SK-N-SH (cell line): Measurements from ENCODE around the gene KCTD7. TPM values are rescaled to one million over a fixed set of nuclear protein-coding genes. Genes with fewer than 3 reads are reported as not detected.

Experiments used
- CTCF ChIA-PET: fragments of 300-600, 350-600 bp; formaldehyde crosslinking; extraction: SDS; loops from one replicate; lab custom pipeline; 2021; lab: Yijun Ruan, JAX
- POLR2A ChIA-PET: fragments of 350-600 bp; sonication (Branson Sonifier 250); formaldehyde crosslinking; extraction: SDS; loops from one replicate; lab custom pipeline; 2020; ENCODE audit warnings: antibody characterized with exemption, inconsistent platforms; lab: Yijun Ruan, JAX
- DNase-seq: peaks from one replicate; pipeline ENCODE4 v3.0.0; 2012
- H2AFZ ChIP-seq: fragments of 200-600 bp; sonication (generic); 2 replicates; pipeline ENCODE4 v1.8.1; 2016; ENCODE audit warnings: antibody characterized with exemption, mild to moderate bottlenecking, low read depth
- H3F3A ChIP-seq: fragments of 200-600 bp; sonication (generic); replicated peaks from 2 replicates; pipeline ENCODE3; 2016; ENCODE audit warnings: antibody characterized with exemption, mild to moderate bottlenecking; ENCODE audit not compliant: insufficient read depth
- H3K27ac ChIP-seq, 2 experiments: fragments of 200-500 bp in 1 of 2; fragments of 200-600 bp in 1 of 2; sonication (Bioruptor generic) in 1 of 2; sonication (generic), shearing (Covaris generic) in 1 of 2; 2 replicates each; pipeline versions ENCODE4 v1.5.1 to v1.6.1; 2014 to 2016; ENCODE audit warnings: low read depth in 2 of 2, inconsistent platforms in 1 of 2, low read length in 1 of 2, mild to moderate bottlenecking in 1 of 2, mixed read lengths in 1 of 2
- H3K27me3 ChIP-seq: fragments of 200-600 bp; sonication (generic), shearing (Covaris generic); 2 replicates; pipeline ENCODE4 v1.6.1; 2016; ENCODE audit warnings: mixed run types; ENCODE audit not compliant: insufficient read depth
- H3K36me3 ChIP-seq, 2 experiments: fragments of 200-500 bp in 1 of 2; fragments of 200-600 bp in 1 of 2; sonication (Bioruptor generic) in 1 of 2; sonication (generic) in 1 of 2; replicated peaks in 1 of 2; 2 replicates each; pipeline versions ENCODE3 to v1.5.1; 2014 to 2016; ENCODE audit warnings: low read length in 1 of 2, mild to moderate bottlenecking in 1 of 2; ENCODE audit not compliant: insufficient read depth in 2 of 2, control insufficient read depth in 1 of 2
- H3K4me1 ChIP-seq, 2 experiments: fragments of 200-500 bp in 1 of 2; fragments of 200-600 bp in 1 of 2; sonication (Bioruptor generic) in 1 of 2; sonication (generic), shearing (Covaris generic) in 1 of 2; 2 replicates each; pipeline versions ENCODE4 v1.5.1 to v1.6.1; 2014 to 2016; ENCODE audit warnings: low read depth in 1 of 2, low read length in 1 of 2, mixed run types in 1 of 2; ENCODE audit not compliant: insufficient read depth in 2 of 2, control insufficient read depth in 1 of 2
- H3K4me2 ChIP-seq: fragments of 200-600 bp; sonication (generic), shearing (Covaris generic); 2 replicates; pipeline ENCODE4 v1.6.1; 2017; ENCODE audit warnings: mixed run types
- H3K4me3 ChIP-seq, 2 experiments: fragments of 200-500 bp in 1 of 2; fragments of 200-600 bp in 1 of 2; sonication (Bioruptor generic) in 1 of 2; sonication (generic), shearing (Covaris generic) in 1 of 2; 2 replicates each; pipeline versions ENCODE4 v1.5.1 to v1.8.1; 2014 to 2016; ENCODE audit warnings: low read depth in 2 of 2, inconsistent platforms in 1 of 2, low read length in 1 of 2, mild to moderate bottlenecking in 1 of 2, mixed read lengths in 1 of 2, moderate library complexity in 1 of 2
- H3K79me2 ChIP-seq: fragments of 200-600 bp; sonication (generic); 2 replicates; pipeline ENCODE4 v1.8.1; 2017; ENCODE audit warnings: mild to moderate bottlenecking; ENCODE audit not compliant: insufficient read depth
- H3K9ac ChIP-seq: fragments of 200-600 bp; sonication (generic); 2 replicates; pipeline ENCODE4 v1.6.1; 2017; ENCODE audit warnings: mixed run types
- H3K9me2 ChIP-seq: fragments of 200-600 bp; sonication (generic); 2 replicates; pipeline ENCODE4 v1.6.1; 2017; ENCODE audit warnings: mixed run types
- H3K9me3 ChIP-seq: fragments of 200-600 bp; sonication (generic); 2 replicates; pipeline ENCODE4 v1.6.1; 2017; ENCODE audit warnings: mixed run types, mild to moderate bottlenecking, moderate library complexity
- H4K20me1 ChIP-seq: fragments of 200-600 bp; sonication (generic); 2 replicates; pipeline ENCODE4 v1.6.1; 2017; ENCODE audit warnings: mild to moderate bottlenecking, mixed run types; ENCODE audit not compliant: insufficient read depth
- CTCF ChIP-seq: fragments of 200-600 bp; sonication (generic); IDR thresholded peaks from 2 replicates; pipeline ENCODE4 v1.6.1; 2017; ENCODE audit warnings: antibody characterized with exemption, mild to moderate bottlenecking, moderate library complexity
- ELF1 ChIP-seq: IDR thresholded peaks from 2 replicates; pipeline ENCODE4 v1.4.0; 2012
- EP300 ChIP-seq, 2 experiments: IDR thresholded peaks; 2 replicates each; pipeline versions ENCODE4 v1.4.0 to v1.6.1; 2012; ENCODE audit warnings: borderline replicate concordance in 1 of 2, low read depth in 1 of 2, low read length in 1 of 2
- FOXJ3 ChIP-seq: sonication (generic); formaldehyde crosslinking; IDR thresholded peaks from 2 replicates; pipeline ENCODE4 v1.5.1; 2020; ENCODE audit warnings: mild to moderate bottlenecking, missing genetic modification reagents
- GABPA ChIP-seq: IDR thresholded peaks from 2 replicates; pipeline ENCODE4 v1.4.0; 2012; ENCODE audit warnings: low read depth, mild to moderate bottlenecking
- IRF3 ChIP-seq: fragments of 150-350 bp; IDR thresholded peaks from 2 replicates; pipeline ENCODE4 v1.6.1; 2016; ENCODE audit warnings: mild to moderate bottlenecking, low read depth, low read length
- JUND ChIP-seq: IDR thresholded peaks from 2 replicates; pipeline ENCODE4 v1.4.0; 2012
- MAX ChIP-seq: IDR thresholded peaks from 2 replicates; pipeline ENCODE4 v1.4.0; 2012; ENCODE audit warnings: low read depth
- MEF2A ChIP-seq: IDR thresholded peaks from 2 replicates; pipeline ENCODE4 v1.4.0; 2012; ENCODE audit warnings: low read depth, borderline replicate concordance
- MXI1 ChIP-seq: IDR thresholded peaks from 2 replicates; pipeline ENCODE4 v1.6.1; 2012; ENCODE audit warnings: mild to moderate bottlenecking, low read depth, low read length, improper control_type of control experiment
- NRF1 ChIP-seq: IDR thresholded peaks from 2 replicates; pipeline ENCODE4 v1.6.1; 2012; ENCODE audit warnings: low read depth, mild to moderate bottlenecking, low read length
- PBX3 ChIP-seq: IDR thresholded peaks from 2 replicates; pipeline ENCODE4; 2012
- POLR2AphosphoS5 ChIP-seq: IDR thresholded peaks from 2 replicates; pipeline ENCODE4 v1.6.1; 2012; ENCODE audit warnings: low read depth, low read length
- RAD21 ChIP-seq: IDR thresholded peaks from 2 replicates; pipeline ENCODE4 v1.6.1; 2012; ENCODE audit warnings: mild to moderate bottlenecking, low read length
- RCOR1 ChIP-seq: fragments of 150-350 bp; IDR thresholded peaks from 2 replicates; pipeline ENCODE4 v1.6.1; 2017; ENCODE audit warnings: antibody characterized with exemption, low read length
- REST ChIP-seq: IDR thresholded peaks from 2 replicates; pipeline ENCODE4 v1.6.1; 2012; ENCODE audit warnings: mild to moderate bottlenecking, low read depth, low read length, moderate library complexity
- RFX5 ChIP-seq: IDR thresholded peaks from 2 replicates; pipeline ENCODE4 v1.6.1; 2012; ENCODE audit warnings: mild to moderate bottlenecking, improper control_type of control experiment, low read length
- SIN3A ChIP-seq: IDR thresholded peaks from 2 replicates; pipeline ENCODE4 v1.6.1; 2012; ENCODE audit warnings: low read depth, mild to moderate bottlenecking, low read length, moderate library complexity, borderline replicate concordance
- TAF1 ChIP-seq: IDR thresholded peaks from 2 replicates; pipeline ENCODE4 v1.6.1; 2012; ENCODE audit warnings: low read depth, mild to moderate bottlenecking, low read length, moderate library complexity, borderline replicate concordance
- USF1 ChIP-seq: IDR thresholded peaks from 2 replicates; pipeline ENCODE4 v1.4.0; 2012; ENCODE audit warnings: low read depth, borderline replicate concordance
- USF2 ChIP-seq: fragments of 150-350 bp; IDR thresholded peaks from 2 replicates; pipeline ENCODE4 v1.6.1; 2017; ENCODE audit warnings: antibody characterized with exemption, low read length, low read depth, borderline replicate concordance
- YY1 ChIP-seq: IDR thresholded peaks from 2 replicates; pipeline ENCODE4 v1.4.0; 2012; ENCODE audit warnings: low read depth, mild to moderate bottlenecking
- WGBS: methylation state at CpG from one replicate; pipeline ENCODE4 v1.1.6; 2017; ENCODE audit warnings: low lambda C conversion rate; 5-methylcytosine and 5-hydroxymethylcytosine counted together
- polyA plus RNA-seq, 3 experiments: library from polyadenylated mRNA; depleted of rRNA; stranded (reverse); fragments of >200 nt; gene quantifications; 2 replicates each; pipeline ENCODE4 v1.2.3, GENCODE V29; 2012

KCTD7 gene
- polyA plus RNA-seq, 1 of the 3 experiments (the other 2 are of a cell fraction) = 19.5 TPM

- CTCF ChIA-PET = interaction anchor here (1.0 kb wide), 1 partner anchor 34 kb away, joined by 4 read pairs; no protein-coding TSS in a partner anchor
- peak overlapping the region; percentile 94 for H3K9ac ChIP-seq
- H3K4me3 ChIP-seq = peak overlapping the region; percentile 72 to 98
- POLR2A ChIA-PET = interaction anchor here (0.6 to 1.5 kb wide), 2 partner anchors 62 kb away, joined by 3 read pairs; no protein-coding TSS in a partner anchor
- no peaks in the 10 kb centered on the region for H3K27me3 ChIP-seq
- H3K79me2 ChIP-seq = peaks cover 61% of the 10 kb centered on the region
- H3K27ac ChIP-seq = peak overlapping the region; percentile 84 to 95
- H3K4me1 ChIP-seq = peaks cover 12 to 13% of the 10 kb centered on the region in 2 experiments; a peak in 3 of 4 replicates
- no peaks in the 10 kb centered on the region for H3K9me3 ChIP-seq
- no peaks in the 10 kb centered on the region for H3F3A ChIP-seq
- WGBS = 2% methylated on average over 41 of the region's 83 CpGs
- H3K36me3 ChIP-seq = no peaks in the 10 kb centered on the region
- DNase-seq = peak; percentile 98
- H2AFZ ChIP-seq = peak overlapping the region; percentile 96
- H3K9me2 ChIP-seq = no peaks in the 10 kb centered on the region
- peak overlapping the region; percentile 94 for H3K4me2 ChIP-seq
- peaks cover 47% of the 10 kb centered on the region for H4K20me1 ChIP-seq
- peak; percentile 95 for TF ChIP-seq SIN3A
- no peak for TF ChIP-seq RAD21
- TF ChIP-seq MEF2A = no peak
- peak; percentile 84 for TF ChIP-seq GABPA
- 0 out of 2 replicates have a peak, but pooled peaks have one; percentile 14 for TF ChIP-seq NRF1
- no peak for TF ChIP-seq CTCF
- TF ChIP-seq USF1 = no peak
- no peak for TF ChIP-seq PBX3
- TF ChIP-seq ELF1 = no peak; the same call in 1 of the 2 replicates
- TF ChIP-seq JUND = no peak
- peak in 1 of 2 experiments; percentile 41; a peak in 1 of 4 replicates for TF ChIP-seq EP300 (IDR thresholded peaks at IDR 0.05; ENCODE audit: borderline replicate concordance in 1 of 2, low read depth in 1 of 2, low read length in 1 of 2)
- TF ChIP-seq TAF1 = peak; percentile 89
- peak; percentile 92 for TF ChIP-seq POLR2AphosphoS5
- no peak for TF ChIP-seq IRF3
- peak; percentile 98 for TF ChIP-seq MAX
- peak; percentile 11; the same call in 1 of the 2 replicates for TF ChIP-seq REST
- no peak for TF ChIP-seq RFX5
- no peak; the same call in 1 of the 2 replicates for TF ChIP-seq FOXJ3 (CRISPR knock-in tag)
- TF ChIP-seq MXI1 = peak; percentile 97
- peak; percentile 65 for TF ChIP-seq YY1
- TF ChIP-seq USF2 = no peak
- TF ChIP-seq RCOR1 = no peak; the same call in 1 of the 2 replicates
Measured at GRCh38 chr7:66591799-66592596, 36.7 kb upstream of the KCTD7 start.
